ENCODE data around the gene TRIM45.
"Not testable (repeated sequence)": the region's sequence is repeated elsewhere in the genome, so short reads cannot be mapped to it uniquely, and the experiment has no call there.

TRIM45 gene

GRCh38 chr1:117124661-117125060 is 3.1 kb upstream of the TRIM45 start:
- DNase-seq (ENCODE audit: extremely low spot score): no peak
- POLR2A ChIA-PET: interaction anchor here (0.6 to 1.0 kb wide), 2 partner anchors 11 to 31 kb away, joined by 3 to 4 read pairs; no protein-coding TSS in a partner anchor
- CTCF ChIA-PET: no interaction called here
- TF ChIP-seq ELF4 (IDR thresholded peaks at IDR 0.05): no peak
- TF ChIP-seq HDGF (IDR thresholded peaks at IDR 0.05; ENCODE audit: borderline replicate concordance): no peak
- no peak for TF ChIP-seq NFRKB (IDR thresholded peaks at IDR 0.05)

GRCh38 chr1:117123274-117123673 is 1.7 kb upstream of the TRIM45 start:
- DNase-seq (ENCODE audit: extremely low spot score): no peak
- ChIA-PET POLR2A (no interaction called here), CTCF (interaction anchor here (0.6 to 2.5 kb wide), 5 partner anchors 9 to 631 kb away, joined by 3 to 17 read pairs (median 4); no protein-coding TSS in a partner anchor)
- TF ChIP-seq SUZ12 (IDR thresholded peaks at IDR 0.05) (no peak), CTBP1 (IDR thresholded peaks at IDR 0.05; ENCODE audit: borderline replicate concordance) (no peak), ARNT (IDR thresholded peaks at IDR 0.05) (no peak), NFRKB (IDR thresholded peaks at IDR 0.05) (no peak), FOXK2 (IDR thresholded peaks at IDR 0.05) (no peak), FOXM1 (IDR thresholded peaks at IDR 0.05; ENCODE audit: borderline replicate concordance) (no peak)

GRCh38 chr1:117122330-117123025 is 929 bp upstream of the TRIM45 start:
- no peak for TF ChIP-seq FOXM1 (IDR thresholded peaks at IDR 0.05; ENCODE audit: borderline replicate concordance)
- peak; percentile 6; the same call in 1 of the 2 replicates for TF ChIP-seq L3MBTL2 (conservative IDR thresholded peaks at IDR 0.05)
- POLR2A ChIA-PET: interaction anchor here (0.6 to 2.5 kb wide), 5 partner anchors 12 to 162 kb away, joined by 3 to 12 read pairs (median 3); partner anchors contain the start of gene TTF2
- CTCF ChIA-PET: interaction anchor here (0.7 to 2.5 kb wide), 5 partner anchors 9 to 1802 kb away, joined by 3 to 17 read pairs (median 3); no protein-coding TSS in a partner anchor
- DNase-seq (ENCODE audit: extremely low spot score): no peak

GRCh38 chr1:117120774-117121588 is 568 bp downstream of the TRIM45 start:
- DNase-seq (ENCODE audit: extremely low spot score): no peak
- ChIA-PET POLR2A (interaction anchor here (1.8 to 2.5 kb wide), 2 partner anchors 10 to 61 kb away, joined by 7 to 12 read pairs; partner anchors contain the start of gene TTF2), CTCF (interaction anchor here (1.0 to 1.5 kb wide), 2 partner anchors 7 to 23 kb away, joined by 3 to 7 read pairs; no protein-coding TSS in a partner anchor)
- TF ChIP-seq CTBP1 (IDR thresholded peaks at IDR 0.05; ENCODE audit: borderline replicate concordance) (no peak), HDGF (IDR thresholded peaks at IDR 0.05; ENCODE audit: borderline replicate concordance) (no peak), TARDBP (IDR thresholded peaks at IDR 0.05) (no peak), BHLHE40 (IDR thresholded peaks at IDR 0.05; ENCODE audit: borderline replicate concordance) (no peak), ELF4 (IDR thresholded peaks at IDR 0.05) (no peak), ARNT (IDR thresholded peaks at IDR 0.05) (no peak), SP1 (IDR thresholded peaks at IDR 0.05) (no peak), PKNOX1 (IDR thresholded peaks at IDR 0.05) (no peak), NFRKB (IDR thresholded peaks at IDR 0.05) (no peak), SUZ12 (IDR thresholded peaks at IDR 0.05) (no peak), FOXK2 (IDR thresholded peaks at IDR 0.05) (no peak), ZNF384 (IDR thresholded peaks at IDR 0.05) (no peak), FOXM1 (IDR thresholded peaks at IDR 0.05; ENCODE audit: borderline replicate concordance) (no peak)

GRCh38 chr1:117119144-117119543 is 2.4 kb downstream of the TRIM45 start:
- CTCF ChIA-PET: interaction anchor here (1.0 kb wide), 1 partner anchor 9 kb away, joined by 3 read pairs; no protein-coding TSS in a partner anchor
- DNase-seq (ENCODE audit: extremely low spot score); POLR2A ChIA-PET: not testable (repeated sequence)

GRCh38 chr1:117118137-117118536 is 3.4 kb downstream of the TRIM45 start:
- POLR2A ChIA-PET: no interaction called here
- CTCF ChIA-PET: no interaction called here
- DNase-seq (ENCODE audit: extremely low spot score): no peak
- TF ChIP-seq CTBP1 (IDR thresholded peaks at IDR 0.05; ENCODE audit: borderline replicate concordance): no peak
- TF ChIP-seq NFRKB (IDR thresholded peaks at IDR 0.05): no peak
- TF ChIP-seq ARNT (IDR thresholded peaks at IDR 0.05): no peak
- TF ChIP-seq SP1 (IDR thresholded peaks at IDR 0.05): no peak
- TF ChIP-seq FOXA1 (IDR thresholded peaks at IDR 0.05): no peak
- no peak for TF ChIP-seq PKNOX1 (IDR thresholded peaks at IDR 0.05)
- no peak for TF ChIP-seq HDGF (IDR thresholded peaks at IDR 0.05; ENCODE audit: borderline replicate concordance)
- TF ChIP-seq ZNF384 (IDR thresholded peaks at IDR 0.05): no peak
- TF ChIP-seq FOXM1 (IDR thresholded peaks at IDR 0.05; ENCODE audit: borderline replicate concordance): no peak
- TF ChIP-seq SUZ12 (IDR thresholded peaks at IDR 0.05): no peak
- no peak for TF ChIP-seq TARDBP (IDR thresholded peaks at IDR 0.05)
- no peak for TF ChIP-seq BHLHE40 (IDR thresholded peaks at IDR 0.05; ENCODE audit: borderline replicate concordance)
- no peak for TF ChIP-seq FOXK2 (IDR thresholded peaks at IDR 0.05)
- TF ChIP-seq L3MBTL2 (conservative IDR thresholded peaks at IDR 0.05): no peak
- no peak for TF ChIP-seq ELF4 (IDR thresholded peaks at IDR 0.05)
- TF ChIP-seq LEF1 (IDR thresholded peaks at IDR 0.05; ENCODE audit: borderline replicate concordance): no peak

- POLR2A ChIA-PET: no interaction called here
- CTCF ChIA-PET: no interaction called here
- DNase-seq (ENCODE audit: extremely low spot score): no peak
- TF ChIP-seq BHLHE40 (IDR thresholded peaks at IDR 0.05; ENCODE audit: borderline replicate concordance) (no peak), LEF1 (IDR thresholded peaks at IDR 0.05; ENCODE audit: borderline replicate concordance) (no peak), SP1 (IDR thresholded peaks at IDR 0.05) (no peak), ZNF384 (IDR thresholded peaks at IDR 0.05) (no peak), FOXK2 (IDR thresholded peaks at IDR 0.05) (no peak), CTBP1 (IDR thresholded peaks at IDR 0.05; ENCODE audit: borderline replicate concordance) (no peak), FOXM1 (IDR thresholded peaks at IDR 0.05; ENCODE audit: borderline replicate concordance) (no peak), ELF4 (IDR thresholded peaks at IDR 0.05) (no peak)
These were observed 3.9 kb downstream of the TRIM45 start for GRCh38 chr1:117117697-117118096.

All from HEK293T (cell line).